Epithelial cell of proximal tubule (primary cell): ENCODE results near the gene ST7. TPM values are rescaled to one million over a fixed set of nuclear protein-coding genes. Genes with fewer than 3 reads are reported as not detected.
A peak's percentile ranks its signal among the peaks of the same experiment; 100 is the strongest.

Experiments used
- DNase-seq: peaks from one replicate; pipeline ENCODE4 v3.0.0-alpha.2; 2011; ENCODE audit warnings: low read depth
- H3K4me3 ChIP-seq: 2 replicates; pipeline ENCODE4 v1.5.1; 2011; ENCODE audit warnings: low read depth, mild to moderate bottlenecking, low read length
- total RNA-seq: library from RNA; depleted of rRNA; stranded (reverse); fragments of >200 nt; gene quantifications from 2 replicates; pipeline ENCODE4 v1.2.3, GENCODE V29; 2015
- TF ChIP-seq, protein P1 (sequence below): conservative IDR thresholded peaks from 2 replicates; pipeline ENCODE4 v1.5.1; 2012; ENCODE audit warnings: low read depth, mild to moderate bottlenecking, low read length

The ST7 gene, protein sequence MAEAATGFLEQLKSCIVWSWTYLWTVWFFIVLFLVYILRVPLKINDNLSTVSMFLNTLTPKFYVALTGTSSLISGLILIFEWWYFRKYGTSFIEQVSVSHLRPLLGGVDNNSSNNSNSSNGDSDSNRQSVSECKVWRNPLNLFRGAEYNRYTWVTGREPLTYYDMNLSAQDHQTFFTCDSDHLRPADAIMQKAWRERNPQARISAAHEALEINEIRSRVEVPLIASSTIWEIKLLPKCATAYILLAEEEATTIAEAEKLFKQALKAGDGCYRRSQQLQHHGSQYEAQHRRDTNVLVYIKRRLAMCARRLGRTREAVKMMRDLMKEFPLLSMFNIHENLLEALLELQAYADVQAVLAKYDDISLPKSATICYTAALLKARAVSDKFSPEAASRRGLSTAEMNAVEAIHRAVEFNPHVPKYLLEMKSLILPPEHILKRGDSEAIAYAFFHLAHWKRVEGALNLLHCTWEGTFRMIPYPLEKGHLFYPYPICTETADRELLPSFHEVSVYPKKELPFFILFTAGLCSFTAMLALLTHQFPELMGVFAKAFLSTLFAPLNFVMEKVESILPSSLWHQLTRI
- total RNA-seq, result 13.8 and 19.4 TPM in 2 replicates

DNA sequence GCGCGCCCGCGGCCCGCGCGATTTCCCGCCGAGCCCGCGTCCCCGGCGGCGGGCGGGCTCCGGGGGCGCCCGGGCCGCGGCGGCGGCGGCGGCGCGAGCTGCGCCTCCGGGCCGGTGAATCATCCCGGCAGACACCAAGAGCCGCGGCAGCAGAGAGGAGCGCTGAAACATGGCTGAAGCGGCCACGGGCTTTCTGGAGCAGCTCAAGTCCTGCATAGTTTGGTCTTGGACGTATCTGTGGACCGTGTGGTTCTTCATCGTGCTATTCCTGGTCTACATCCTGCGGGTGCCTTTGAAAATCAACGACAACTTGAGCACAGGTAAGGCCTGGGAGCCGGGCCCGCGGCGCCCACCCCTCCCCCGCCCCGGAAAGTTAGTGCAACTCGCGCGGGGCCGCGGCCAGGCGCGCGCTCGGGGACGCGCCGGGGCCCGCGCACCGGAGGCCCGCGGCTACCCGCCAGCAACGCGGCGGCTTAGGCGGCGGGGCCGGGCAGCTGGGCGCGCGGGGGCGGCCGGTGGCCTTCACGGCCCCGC, at the start of gene ST7:
ST7 (plus strand) TSS at position 130 of the 534 bp plus-strand sequence; CDS start at position 170, 40 bp downstream.
- peak within 1 kb of the TSS; percentile 84 for H3K4me3 ChIP-seq
- DNase-seq, result no peak
- TF ChIP-seq, protein P1, sequence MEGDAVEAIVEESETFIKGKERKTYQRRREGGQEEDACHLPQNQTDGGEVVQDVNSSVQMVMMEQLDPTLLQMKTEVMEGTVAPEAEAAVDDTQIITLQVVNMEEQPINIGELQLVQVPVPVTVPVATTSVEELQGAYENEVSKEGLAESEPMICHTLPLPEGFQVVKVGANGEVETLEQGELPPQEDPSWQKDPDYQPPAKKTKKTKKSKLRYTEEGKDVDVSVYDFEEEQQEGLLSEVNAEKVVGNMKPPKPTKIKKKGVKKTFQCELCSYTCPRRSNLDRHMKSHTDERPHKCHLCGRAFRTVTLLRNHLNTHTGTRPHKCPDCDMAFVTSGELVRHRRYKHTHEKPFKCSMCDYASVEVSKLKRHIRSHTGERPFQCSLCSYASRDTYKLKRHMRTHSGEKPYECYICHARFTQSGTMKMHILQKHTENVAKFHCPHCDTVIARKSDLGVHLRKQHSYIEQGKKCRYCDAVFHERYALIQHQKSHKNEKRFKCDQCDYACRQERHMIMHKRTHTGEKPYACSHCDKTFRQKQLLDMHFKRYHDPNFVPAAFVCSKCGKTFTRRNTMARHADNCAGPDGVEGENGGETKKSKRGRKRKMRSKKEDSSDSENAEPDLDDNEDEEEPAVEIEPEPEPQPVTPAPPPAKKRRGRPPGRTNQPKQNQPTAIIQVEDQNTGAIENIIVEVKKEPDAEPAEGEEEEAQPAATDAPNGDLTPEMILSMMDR, result no peak

DNA sequence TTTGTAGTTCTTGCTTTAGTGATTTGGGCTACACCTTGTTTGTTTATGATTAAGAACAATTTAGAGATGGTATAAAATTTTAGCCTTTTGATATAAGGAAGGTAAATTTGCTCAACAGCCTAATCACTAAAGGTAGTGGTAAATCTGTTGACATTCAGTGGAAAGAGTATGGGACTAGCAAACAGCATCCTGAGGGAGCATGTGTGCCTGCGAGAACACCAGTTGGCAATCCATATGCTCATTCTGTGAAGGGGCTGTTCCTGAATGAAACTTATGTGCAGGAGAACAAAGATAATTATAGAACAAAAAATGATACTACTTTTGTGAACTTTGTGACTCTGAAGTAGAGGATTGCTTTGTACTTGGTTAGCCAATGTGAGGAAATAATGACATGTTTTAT, 46.9 kb upstream of the ST7 start:
- no peak for DNase-seq
- no peak overlapping the region for H3K4me3 ChIP-seq
- TF ChIP-seq, protein P1, result no peak

DNA sequence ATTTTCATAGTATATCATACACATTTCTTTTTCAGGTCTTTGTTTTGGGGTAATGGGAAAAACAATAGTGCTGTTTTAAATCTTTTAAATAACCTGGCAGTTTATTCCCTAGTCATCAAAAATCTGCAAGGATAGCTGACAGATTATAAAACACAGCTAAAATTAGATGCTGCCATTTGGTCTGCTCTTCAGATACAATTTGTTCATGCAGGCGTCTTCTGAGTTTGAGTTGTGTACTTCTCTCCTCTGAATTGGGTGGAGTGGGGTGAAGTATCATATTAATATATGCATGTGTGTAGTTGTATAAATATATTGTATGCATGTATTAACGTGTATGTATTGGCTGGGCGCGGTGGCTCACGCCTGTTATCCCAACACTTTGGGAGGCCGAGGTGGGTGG, 42.9 kb upstream of the ST7 start:
- TF ChIP-seq, protein P1, result no peak
- no peak overlapping the region for H3K4me3 ChIP-seq
- DNase-seq, result no peak

DNA sequence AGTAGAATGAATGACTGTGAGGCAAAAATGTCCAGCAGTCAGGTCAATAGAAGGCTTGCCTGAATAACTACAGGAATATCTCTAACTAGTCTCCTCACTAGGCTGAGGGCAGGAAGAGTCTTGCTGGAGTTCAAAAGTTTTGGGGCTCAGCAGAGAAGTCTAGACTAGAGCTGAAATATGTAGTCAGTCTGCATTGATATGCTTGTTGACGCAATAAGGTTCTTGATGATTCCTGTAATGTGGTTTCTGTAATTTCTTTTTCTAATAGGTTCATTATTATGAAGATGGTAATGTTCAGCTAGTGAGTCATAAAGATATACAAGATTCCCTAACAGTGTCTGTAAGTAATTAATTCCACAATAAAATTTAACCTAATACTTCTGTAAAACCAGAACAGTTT, 41.5 kb upstream of the ST7 start:
- H3K4me3 ChIP-seq, result no peak overlapping the region
- TF ChIP-seq, protein P1, result no peak
- DNase-seq, result no peak

DNA sequence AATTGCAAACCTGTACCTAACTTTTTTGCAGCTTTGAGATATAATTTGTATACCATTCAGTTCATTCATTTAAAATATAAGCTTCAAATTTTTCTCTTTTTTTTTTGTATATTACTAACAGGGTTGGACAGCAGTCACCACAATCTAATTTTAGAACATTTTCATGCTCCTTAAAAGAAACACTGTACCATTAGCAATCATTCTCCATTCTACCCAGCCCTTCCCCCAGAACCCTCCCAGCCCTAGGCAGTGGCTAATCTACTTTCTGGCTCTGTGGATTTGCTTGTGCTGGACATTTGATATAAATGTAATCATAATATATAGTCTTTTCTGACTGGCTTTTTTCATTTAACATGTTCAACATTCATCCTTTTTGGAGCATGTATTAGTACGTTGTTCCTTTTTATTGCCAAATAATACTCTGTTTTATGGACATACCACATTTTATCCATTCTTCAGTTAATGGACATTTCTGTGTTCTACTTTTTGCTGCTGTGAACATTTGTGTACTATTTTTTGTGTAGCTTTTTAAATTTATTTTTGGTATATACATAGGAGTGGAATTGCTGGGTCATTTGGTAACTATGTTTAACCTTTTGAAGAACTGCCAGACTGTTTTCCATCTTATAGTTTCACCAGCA, 40.9 kb upstream of the ST7 start:
- no peak for DNase-seq
- TF ChIP-seq, protein P1, result no peak
- H3K4me3 ChIP-seq, result no peak overlapping the region

DNA sequence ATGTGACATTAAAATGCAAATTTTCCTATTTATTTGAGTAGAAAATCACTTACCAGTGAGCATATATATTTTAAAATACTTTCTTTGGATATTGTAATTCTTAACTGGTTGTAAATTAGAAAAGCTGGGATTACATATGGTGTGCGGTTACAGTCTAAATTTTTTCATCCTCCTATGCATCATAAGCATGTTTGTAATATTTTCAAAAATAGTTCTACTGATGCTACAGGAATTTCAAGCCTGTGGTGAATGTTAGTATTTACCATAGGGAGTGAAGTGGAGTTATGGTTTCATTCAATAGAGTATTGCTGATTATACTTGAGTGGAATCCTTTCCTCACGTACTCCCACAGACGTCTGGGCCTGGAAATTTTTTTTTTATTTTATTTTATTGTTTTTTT, 34.6 kb upstream of the ST7 start:
- no peak for DNase-seq
- no peak overlapping the region for H3K4me3 ChIP-seq
- TF ChIP-seq, protein P1, result no peak
